Stimulated activated CD8-positive, alpha-beta memory T cell treated with anti-CD3 and anti-CD28 coated beads, Interleukin-2, amount 100 ng/mL, for 48 hours (primary cell): Measurements from ENCODE around the gene STAMBP.
"Not testable (repeated sequence)": the region's sequence is repeated elsewhere in the genome, so short reads cannot be mapped to it uniquely, and the experiment has no call there.

ENCODE experiments used
- DNase-seq, 2 donors: peaks; one replicate each; pipeline ENCODE4 v3.0.0-alpha.2; 2020; ENCODE audit warnings: low read depth in 2 of 2

STAMBP gene

DNA sequence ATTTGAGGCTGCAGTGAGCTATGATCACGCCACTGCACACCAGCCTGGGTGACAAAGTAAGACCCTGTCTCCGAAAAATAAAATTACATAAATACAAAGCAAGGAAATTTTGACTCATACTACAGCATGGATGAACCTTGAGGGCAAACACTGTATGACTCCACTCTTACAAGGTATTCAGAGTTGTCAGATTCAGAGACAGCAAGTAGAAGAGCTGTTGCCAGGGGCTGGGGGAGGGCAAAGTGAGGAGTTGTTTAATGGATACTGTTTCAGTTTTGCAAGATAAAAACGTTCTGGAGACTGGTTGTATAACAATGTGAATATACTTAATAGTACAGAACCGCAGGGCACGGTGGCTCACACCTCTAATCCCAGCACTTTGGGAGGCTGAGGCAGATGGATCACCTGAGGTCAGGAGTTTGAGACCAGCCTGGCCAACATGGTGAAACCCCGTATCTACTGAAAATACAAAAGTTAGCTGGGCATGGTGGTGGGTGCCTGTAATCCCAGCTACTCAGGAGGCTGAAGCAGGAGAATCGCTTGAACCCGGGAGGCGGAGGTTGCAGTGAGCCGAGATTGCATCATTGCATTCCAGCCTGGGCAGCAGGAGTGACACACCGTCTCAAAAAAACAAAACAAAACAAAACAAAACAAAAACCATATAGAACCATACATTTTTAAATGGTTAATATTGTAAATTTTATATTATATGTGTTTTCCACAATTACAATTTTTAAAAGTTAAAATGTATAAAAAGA is 59.0 kb downstream of the STAMBP start:
- DNase-seq, result not testable (repeated sequence)

DNA sequence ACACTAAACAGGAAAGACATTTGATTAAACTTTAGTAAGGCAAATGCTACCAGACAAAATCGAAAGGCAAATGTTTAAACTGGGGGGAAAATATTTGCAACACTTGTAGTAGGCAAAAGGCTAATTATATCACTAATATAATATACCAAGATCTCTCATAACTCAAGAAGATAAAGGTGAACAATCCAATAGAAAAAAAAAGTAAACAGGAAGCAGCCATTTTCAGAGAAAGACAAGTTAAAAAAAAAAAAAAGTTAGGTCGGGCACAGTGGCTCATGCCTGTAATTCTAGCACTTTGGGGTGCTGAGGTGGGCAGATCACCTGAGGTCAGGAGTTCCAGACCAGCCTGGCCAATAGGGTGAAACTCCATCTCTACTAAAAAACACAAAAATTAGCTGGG is 59.6 kb downstream of the STAMBP start:
- DNase-seq, result no peak

DNA sequence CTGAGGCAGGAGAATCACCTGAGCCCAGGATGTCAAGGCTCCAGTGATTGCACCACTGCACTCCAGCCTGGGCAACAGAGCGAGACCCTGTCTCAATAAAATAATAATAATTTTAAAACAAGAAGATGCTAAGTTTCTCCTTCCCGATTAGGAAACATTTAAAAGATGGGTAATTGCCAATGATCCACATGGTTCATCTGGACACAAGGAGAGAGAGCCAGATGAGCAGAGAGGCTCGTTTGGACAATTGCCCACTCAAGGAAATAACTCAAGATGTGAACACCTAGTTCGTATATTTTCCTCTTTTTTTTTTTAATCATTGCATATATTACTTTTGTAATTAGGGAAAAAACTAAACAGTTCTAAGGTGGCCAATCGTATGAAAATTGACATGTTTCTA is 60.4 kb downstream of the STAMBP start:
- DNase-seq, result no peak

DNA sequence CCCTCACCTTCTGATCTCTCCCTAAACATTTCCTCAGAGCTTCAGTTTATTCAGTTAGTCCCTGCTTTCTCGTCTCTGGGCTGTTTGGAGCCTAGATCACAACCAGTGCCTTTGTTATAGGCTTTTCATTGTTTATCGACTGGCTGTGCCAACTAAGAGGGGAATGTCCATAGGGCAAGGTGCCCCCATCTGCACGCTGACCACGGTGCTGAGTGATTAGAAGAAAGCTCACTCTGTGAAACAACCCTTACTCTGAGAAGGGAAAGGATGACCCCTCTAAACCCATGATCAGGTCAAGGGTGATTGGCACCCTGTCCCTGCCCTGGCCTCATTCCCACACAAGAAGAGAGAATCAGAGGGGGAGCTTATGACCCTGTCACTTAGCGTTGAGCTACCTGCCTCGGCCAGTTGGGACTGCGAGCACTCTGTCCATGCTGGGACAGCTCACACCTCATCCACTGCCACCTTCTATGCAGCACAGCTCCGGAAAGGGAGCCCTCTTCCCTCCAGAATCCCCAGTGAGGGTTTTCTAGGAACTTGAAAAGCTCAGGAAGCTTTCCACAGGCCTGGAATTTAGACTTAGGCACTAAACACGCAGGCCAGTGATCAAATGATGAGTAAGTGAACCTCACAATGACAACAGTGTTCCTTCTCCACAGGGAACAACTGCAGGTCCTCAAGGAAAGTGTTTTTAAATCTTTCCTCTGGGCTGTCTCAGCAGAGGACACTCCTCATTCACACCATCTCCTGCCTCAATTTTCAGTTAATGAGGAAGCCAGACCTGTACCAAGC is 61.7 kb downstream of the STAMBP start:
- no peak for DNase-seq

DNA sequence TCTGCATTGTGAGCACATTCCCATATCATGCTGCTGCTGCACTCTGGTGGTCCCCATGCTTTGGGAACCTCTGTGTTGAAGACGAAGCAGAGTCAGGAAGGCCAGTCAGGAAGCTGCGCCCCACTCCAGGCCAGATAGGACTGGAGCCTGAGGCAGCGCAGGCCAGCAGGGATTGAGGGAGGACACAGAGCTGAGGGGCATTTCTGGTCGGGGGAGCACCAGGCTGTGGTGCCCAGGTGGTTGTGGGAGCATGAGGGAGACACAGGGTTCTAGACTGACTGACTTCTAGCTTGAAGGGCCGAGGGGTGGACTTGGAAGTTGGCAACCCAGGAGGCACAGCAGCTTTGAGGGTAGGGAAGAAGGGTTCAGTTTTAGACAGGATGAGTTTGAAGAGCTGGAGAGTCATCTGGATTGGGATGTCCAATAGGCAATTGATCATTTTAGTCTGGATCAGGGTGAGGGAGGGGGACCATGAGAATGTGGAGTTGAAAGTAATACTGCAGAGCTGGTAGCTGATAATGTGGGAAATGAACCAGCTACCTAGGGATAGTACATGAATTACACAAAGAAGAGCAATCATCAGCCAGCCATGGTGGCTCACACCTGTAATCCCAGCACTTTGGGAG is 62.6 kb downstream of the STAMBP start:
- DNase-seq, result no peak

DNA sequence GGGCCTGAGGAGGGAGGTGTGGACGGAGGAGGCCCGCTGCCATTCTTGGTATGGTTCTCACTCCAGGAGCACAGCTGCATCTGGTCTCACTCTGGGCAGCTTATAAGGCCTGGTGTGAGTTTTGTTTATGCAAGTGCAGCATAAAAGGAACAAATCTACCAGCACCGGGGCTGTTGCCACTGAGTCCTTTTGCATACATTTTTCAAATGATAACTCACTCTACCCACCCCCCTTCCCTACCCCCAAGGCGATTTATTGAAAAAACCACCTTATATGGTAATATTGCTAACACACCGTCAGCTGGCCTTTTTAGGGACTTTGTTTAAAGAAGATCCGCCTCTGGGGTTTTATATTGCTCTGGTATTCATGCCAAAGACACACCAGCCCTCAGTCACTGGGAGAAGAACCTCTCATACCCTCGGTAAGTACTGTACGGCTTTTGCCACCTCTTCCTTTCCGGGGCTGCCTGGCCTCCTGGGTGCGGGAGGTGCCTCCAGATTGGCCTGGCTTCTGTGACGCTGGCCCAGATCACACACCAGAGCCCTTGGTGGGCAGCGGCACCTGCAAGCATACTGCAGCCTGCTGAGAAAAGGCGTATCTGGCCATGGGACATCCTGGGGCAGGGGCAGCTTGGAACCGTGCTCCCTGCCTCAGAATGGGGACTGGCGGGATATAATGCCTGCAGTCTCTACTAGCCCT is 64.0 kb downstream of the STAMBP start, which contains the start of gene ACTG2:
Gene ACTG2, plus strand, starts transcription at position 378 of the 699 bp plus-strand sequence. CDS start 8,304 bp downstream, outside the sequence.
- DNase-seq, result no peak

DNA sequence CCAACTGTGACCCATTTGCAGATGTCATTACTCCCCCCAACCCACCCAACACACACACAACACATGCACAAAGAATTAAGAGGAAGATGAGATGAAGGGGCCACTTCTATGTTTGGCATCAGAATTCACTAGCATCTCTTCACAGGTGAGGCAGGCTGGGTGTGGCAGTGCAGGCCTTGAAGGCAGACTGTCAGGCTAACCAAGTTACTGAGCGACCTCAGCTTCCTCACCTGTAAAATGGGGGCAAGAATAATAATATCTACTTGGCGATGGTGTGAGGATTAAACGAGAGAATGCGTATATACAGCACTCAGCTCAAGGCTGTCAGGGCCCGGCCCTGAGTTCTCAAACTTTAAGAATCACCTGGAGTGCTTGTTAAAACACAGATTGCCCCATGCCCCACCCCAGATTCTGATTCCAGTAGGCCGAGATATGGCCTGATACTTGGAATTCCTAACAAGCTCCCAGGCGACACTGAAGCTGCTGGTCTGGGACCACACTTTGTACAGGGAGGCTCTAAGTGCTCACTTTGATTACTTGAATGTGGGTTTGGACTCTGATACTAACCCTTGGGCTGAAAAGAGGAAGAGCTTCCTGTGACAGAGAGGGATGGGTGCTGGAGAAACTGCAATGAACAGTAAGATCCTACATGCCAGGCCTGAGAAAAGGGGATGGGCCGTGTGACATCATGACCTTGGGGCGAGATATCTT is 65.2 kb downstream of the STAMBP start:
- no peak for DNase-seq

DNA sequence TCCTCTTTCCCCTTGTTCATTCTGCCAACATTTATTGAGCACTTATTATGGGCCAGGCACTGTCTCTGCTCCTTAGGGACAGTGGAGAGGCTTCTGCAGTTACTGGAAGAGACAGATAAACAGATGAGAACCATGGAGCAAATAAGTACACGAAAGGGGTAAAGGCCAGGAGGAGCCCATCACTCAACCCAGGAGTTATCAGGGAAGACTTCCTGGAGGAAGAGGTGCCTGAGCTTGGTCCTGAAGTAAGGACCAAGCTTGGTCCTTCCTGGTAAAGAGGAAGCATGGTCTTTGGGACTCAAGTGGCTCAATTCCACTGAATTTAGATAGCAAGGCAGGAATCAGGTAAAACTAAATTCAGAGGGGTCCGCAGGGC is 65.7 kb downstream of the STAMBP start:
- no peak for DNase-seq

DNA sequence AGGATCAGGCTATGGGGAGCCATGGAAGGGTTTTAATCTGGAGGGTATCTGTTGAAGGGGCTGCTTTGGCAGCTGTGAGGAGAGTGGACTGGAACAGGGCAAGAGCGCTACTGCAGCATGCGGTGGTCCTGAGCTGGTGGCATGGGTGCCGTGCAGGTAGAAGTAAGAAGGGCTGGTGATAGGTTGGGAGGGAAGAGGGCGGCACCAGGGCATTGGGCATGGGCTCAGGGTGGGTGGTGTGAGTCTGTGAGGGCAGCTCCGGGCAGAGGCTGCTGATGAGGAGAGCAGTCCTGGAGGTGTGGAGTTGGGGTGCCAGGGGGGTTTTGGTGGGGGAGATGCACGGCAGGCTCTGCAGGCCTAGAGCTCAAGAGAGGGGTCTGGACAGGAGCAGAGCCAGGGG is 66.1 kb downstream of the STAMBP start:
- DNase-seq, result no peak

DNA sequence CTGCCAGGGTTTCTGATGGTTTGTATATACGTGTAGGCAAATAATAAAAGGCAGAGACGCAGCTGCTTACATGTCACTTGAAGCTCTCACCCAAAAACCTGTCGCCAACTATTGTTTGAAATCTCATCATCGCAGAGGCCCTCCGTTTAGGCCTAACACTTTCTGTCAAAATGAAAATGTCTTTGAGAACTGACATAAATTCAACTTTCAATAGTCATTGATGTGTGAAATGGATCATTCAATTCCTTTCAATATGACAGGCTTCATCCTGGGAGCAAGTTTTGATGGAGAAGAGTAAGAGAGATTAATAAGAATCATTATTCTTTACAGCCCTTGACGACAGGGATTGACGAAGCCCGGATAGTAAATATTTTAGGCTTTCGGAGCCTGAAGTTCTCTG is 66.7 kb downstream of the STAMBP start:
- no peak for DNase-seq

DNA sequence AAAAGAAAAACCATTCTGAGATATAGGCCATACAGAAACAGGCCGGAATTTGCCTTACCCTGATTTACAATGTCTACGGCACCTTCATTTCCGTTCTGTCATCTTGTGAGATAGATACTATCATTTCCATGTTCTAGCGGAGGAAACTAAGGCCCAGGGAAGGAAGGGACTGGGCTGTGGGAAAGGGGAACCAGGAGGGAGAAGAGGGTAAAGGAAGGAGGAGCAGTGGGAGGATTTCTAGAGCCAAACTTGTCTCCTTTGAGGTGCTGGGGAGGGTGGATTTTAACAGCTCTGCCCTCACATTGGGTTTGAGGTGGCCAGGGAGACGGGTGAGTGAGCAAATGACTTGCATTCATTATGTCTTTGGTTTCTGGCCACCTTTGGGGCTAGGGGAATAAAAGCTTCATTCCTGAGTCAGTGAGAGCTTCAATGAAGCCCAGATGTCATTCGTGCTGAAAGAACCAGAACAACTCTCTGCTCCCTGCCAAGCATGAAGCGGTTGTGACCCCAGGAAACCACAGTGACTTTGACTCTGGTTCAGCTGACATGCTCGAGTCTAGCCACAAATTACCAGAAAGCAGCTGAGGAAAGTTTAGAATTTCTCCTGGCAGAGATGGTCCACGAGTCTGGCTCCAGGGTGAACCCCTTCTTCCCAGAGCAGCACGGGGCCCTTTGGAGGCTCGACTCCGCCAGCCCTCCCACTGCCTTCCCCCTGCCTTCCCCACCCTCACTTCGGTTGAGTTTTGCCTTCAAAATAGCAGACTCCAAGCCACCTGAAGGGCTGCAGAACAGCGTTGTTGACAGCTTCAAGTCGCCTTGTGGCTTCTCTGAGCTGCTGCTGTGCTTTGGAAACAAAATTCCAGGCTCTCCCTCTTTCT is 67.8 kb downstream of the STAMBP start:
- DNase-seq, result peak in 1 of 2 donors; percentile 25

DNA sequence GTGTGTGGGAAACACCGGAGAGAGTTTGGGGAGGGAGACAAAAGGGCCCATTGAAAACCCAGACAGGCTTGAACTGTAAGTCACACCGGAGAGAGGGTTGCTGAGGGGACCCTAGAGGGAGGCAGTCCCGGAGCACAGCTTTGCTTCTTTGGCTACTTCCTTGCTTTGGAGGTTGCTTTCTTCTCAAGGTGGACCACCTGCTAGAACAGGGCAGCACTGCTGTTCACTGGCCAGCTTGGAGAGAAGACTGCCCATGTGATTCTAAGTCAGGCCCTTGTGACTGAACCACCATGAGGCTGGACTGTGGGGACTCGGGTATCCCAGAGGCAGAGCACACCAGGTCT is 68.5 kb downstream of the STAMBP start:
- no peak for DNase-seq

DNA sequence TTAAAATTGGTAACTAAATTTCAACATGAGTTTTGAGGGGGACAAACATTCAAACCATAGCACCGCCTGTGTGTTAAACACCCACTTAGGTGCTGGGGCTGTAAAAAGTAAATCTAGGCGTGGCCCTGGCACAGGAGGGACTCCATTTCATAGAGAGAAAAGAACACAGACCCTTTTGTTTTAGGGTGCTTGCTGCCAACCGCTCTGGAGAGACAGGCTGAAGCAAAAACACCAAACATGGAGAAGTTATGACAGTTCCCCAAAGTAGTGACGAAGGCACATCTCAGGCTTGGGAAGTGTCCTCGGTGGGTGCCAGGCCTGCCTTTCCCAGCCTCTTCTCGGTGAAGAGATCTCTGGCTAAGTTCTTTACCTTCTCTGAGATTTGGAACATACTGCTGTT is 69.2 kb downstream of the STAMBP start:
- DNase-seq, result no peak

DNA sequence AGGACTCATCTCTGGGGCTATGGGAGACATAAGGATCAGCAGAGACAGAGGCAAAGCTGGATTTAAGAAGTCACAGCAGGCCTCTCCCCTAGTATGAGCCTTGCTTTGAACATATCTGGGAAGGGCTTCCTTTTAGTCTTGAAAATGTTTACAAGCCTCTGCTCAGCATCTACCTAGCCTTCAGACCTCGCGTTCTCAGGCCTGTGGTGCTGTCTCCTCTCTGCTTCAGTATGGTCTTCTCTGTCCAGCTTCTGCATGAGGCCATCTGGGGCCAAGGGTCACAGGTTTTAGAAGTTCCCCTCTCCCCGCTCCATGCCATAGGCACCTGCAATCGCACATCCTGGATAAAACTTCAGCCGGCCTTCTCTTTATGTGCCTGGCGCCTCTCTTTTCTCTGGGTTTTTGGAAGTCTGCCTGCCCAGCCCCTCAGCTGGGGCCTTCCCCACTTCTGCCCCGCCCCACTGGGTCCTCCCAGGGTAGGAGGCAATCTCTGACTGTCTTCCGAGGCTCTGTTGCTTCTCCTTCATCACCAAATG is 71.1 kb downstream of the STAMBP start:
- DNase-seq, result no peak

DNA sequence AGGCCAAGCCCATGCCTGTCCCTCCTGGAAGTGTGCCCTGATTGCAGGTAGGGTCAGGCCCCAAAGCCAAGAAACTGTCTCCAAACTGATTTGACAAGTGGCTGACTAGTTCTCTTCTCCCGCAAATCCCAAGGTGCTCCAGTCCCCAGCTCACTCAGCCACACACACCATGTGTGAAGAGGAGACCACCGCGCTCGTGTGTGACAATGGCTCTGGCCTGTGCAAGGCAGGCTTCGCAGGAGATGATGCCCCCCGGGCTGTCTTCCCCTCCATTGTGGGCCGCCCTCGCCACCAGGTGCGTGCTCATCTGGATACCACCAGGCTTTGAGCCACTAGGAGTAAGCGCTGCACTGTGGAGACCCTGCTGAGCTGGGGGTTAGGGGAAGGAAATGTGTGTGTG is 72.4 kb downstream of the STAMBP start:
- DNase-seq, result no peak

DNA sequence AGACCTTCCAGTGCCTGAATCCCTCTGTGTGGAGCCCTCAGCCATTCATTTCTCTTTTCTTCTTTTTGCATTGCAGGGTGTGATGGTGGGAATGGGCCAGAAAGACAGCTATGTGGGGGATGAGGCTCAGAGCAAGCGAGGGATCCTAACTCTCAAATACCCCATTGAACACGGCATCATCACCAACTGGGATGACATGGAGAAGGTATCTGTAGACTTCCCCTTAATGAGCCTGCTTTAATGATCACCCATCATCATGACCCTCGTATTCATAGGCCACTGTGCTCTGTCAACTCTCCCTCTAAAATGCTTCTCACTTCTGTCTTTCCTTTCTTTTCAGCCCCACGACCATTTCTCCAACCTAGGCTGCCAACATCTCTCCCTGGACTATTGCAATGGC is 73.5 kb downstream of the STAMBP start:
- DNase-seq, result no peak

DNA sequence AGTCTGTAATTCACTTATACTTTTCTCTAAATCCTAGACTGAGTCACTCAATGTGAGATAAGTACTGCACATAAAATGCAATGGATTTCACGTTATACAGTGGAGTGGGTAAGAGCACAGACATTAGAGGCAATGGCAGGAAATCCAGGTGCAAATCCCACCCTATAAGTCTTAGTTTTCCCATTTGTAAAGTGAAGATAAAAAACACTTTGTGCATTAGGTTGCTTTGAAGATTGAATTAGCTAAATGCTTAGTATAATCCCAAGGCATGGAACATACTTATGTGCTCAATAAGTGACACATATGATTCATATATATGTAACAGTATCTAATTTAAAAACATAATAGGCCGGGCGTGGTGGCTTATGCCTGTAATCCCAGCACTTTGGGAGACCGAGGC is 74.6 kb downstream of the STAMBP start:
- DNase-seq, result no peak

DNA sequence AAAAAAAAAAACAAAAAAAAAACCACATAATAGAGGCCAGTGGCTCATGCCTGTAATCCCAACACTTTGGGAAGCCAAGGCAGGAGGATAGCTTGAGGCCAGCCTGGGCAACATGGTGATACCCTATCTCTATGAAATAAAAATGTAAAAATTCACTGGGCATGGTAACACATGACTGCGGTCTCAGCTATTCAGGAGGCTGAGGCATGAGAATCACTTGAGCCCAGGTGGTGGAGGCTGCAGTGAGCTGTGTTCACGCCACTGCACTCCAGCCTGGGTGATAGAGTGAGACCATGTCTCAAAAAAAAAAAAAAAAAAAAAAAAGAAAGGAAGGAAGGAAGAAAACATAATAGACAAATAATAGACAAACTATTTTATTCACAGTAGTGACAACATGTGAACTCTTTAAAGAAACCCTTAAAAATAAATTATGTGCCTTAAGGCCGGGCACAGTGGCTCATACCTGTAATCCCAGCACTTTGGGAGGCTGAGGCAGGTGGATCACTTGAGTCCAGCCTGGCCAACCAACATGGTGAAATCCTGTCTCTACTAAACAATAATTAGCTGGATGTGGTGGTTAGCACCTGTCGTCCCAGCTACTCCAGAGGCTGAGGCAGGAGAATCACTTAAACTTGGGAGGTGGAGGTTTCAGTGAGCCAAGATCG is 75.3 kb downstream of the STAMBP start:
- DNase-seq, result not testable (repeated sequence)

DNA sequence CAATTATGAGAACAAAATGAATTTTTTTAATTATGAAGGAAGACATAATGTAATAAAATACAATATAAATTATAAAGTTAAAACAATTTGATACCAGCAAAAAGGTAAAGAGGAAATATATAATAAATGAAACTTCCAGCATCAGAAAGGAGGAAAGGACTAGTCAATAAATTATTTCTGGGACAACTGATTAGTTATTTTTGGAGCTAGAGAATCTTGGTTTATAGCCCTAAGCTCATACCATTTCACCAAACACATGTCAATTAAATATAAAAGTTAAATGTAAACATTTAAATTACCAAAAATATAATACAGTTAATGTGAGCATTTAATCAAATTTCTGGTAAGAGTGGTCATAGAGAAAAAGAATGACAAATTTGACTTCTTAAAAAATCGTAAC is 76.2 kb downstream of the STAMBP start:
- DNase-seq, result no peak
